ENCODE results near the gene COLQ.

COLQ gene

DNA sequence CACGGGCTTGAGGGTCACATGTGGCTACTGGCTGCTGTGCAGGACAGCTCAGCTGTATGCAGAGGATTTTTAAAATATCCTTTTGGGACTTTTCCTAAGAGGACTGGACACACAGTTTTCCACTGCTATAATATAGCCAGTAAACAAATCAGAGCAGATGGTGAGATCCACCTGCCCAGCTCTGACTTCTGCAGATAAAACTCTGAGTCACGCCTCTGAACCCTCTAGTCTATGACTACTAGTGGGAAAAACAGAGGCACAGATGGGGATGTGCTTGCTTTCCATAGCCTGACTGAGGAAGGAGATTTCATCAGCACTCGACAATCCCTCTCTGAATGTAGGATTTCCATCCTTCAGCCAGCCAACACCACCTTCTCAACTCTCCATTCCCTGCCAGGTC lies 45.1 kb downstream of the COLQ start:
- TF ChIP-seq, protein P1, sequence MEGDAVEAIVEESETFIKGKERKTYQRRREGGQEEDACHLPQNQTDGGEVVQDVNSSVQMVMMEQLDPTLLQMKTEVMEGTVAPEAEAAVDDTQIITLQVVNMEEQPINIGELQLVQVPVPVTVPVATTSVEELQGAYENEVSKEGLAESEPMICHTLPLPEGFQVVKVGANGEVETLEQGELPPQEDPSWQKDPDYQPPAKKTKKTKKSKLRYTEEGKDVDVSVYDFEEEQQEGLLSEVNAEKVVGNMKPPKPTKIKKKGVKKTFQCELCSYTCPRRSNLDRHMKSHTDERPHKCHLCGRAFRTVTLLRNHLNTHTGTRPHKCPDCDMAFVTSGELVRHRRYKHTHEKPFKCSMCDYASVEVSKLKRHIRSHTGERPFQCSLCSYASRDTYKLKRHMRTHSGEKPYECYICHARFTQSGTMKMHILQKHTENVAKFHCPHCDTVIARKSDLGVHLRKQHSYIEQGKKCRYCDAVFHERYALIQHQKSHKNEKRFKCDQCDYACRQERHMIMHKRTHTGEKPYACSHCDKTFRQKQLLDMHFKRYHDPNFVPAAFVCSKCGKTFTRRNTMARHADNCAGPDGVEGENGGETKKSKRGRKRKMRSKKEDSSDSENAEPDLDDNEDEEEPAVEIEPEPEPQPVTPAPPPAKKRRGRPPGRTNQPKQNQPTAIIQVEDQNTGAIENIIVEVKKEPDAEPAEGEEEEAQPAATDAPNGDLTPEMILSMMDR (IDR thresholded peaks at IDR 0.05; ENCODE audit: low read depth, low read length), result no peak
- in situ Hi-C loops (cut with HindIII; ENCODE audit: low sequenced_read_pairs), result no loop called here
- no peak overlapping the region for H3K4me3 ChIP-seq (ENCODE audit: low read depth, low read length)
- DNase-seq (ENCODE audit: low read depth, low spot score), result no peak

DNA sequence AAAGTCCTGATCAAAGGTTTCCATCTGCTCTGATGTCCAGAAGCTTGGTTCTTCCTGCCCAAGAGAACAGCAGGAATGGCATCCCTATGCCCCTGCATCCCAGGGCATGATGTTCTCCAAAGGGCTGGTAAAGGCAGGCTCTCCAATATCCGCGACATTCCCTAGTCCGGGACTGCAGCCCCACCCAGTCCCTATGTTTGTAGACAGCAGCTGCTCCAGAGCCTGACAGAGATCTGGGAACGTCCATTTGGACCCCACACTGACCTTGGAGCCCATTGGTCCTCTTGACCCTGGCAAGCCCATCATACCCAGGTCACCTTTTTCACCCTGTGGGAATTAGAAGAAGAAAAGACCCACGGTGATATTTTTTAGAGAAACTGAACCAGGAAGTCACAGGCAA lies 46.3 kb downstream of the COLQ start:
- no peak for DNase-seq (ENCODE audit: low read depth, low spot score)
- no peak overlapping the region for H3K4me3 ChIP-seq (ENCODE audit: low read depth, low read length)
- in situ Hi-C loops (cut with HindIII; ENCODE audit: low sequenced_read_pairs), result no loop called here
- TF ChIP-seq, protein P1 (IDR thresholded peaks at IDR 0.05; ENCODE audit: low read depth, low read length), result no peak

DNA sequence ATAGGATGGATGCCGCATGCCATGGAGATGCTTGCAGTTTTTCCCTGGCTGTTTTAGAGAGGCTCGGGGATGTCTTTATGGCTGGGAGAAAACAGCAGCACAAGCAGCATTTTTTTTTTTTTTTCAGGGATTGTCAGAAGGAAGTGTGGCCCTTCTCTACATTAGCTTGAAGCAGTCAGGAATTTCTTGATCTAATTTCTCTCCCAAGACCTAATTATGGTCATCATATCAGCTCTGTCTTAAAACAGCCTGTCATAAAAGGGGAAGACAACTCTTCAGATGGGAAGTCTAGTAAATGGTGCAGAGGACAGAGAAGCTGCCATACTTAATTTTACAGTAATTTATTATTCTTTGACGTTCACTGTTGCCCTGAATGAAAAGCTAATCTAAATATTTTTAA lies 49.6 kb downstream of the COLQ start:
- H3K4me3 ChIP-seq (ENCODE audit: low read depth, low read length), result no peak overlapping the region
- in situ Hi-C loops (cut with HindIII; ENCODE audit: low sequenced_read_pairs), result no loop called here
- TF ChIP-seq, protein P1 (IDR thresholded peaks at IDR 0.05; ENCODE audit: low read depth, low read length), result no peak
- DNase-seq (ENCODE audit: low read depth, low spot score), result no peak

- TF ChIP-seq, protein P1 (IDR thresholded peaks at IDR 0.05; ENCODE audit: low read depth, low read length), result no peak
- DNase-seq (ENCODE audit: low read depth, low spot score), result no peak
- H3K4me3 ChIP-seq (ENCODE audit: low read depth, low read length), result no peak overlapping the region
- in situ Hi-C loops (cut with HindIII; ENCODE audit: low sequenced_read_pairs), result no loop called here
Measured at GRCh38 chr3:15470849-15471248, 50.7 kb downstream of the COLQ start.

DNA sequence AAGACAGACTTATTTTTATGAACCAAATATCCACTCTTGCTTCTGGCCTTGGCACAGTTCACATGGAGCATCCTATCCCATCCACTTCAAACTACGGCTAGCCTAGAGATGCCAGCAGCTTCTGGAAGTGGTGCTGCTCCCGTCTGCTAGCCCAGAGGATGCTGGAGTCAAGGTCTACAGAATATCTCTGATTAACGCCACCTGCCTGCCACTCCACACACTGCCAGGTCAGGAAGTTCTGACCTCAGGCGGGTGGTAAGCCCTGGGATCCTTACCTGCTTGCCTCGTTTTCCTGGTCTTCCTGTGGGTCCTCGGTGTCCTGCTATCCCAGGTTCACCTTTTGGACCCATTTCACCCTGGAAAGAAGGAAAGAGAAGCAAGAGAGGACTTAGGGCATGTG lies 51.2 kb downstream of the COLQ start:
- no peak for DNase-seq (ENCODE audit: low read depth, low spot score)
- no peak overlapping the region for H3K4me3 ChIP-seq (ENCODE audit: low read depth, low read length)
- TF ChIP-seq, protein P1 (IDR thresholded peaks at IDR 0.05; ENCODE audit: low read depth, low read length), result no peak
- in situ Hi-C loops (cut with HindIII; ENCODE audit: low sequenced_read_pairs), result no loop called here

DNA sequence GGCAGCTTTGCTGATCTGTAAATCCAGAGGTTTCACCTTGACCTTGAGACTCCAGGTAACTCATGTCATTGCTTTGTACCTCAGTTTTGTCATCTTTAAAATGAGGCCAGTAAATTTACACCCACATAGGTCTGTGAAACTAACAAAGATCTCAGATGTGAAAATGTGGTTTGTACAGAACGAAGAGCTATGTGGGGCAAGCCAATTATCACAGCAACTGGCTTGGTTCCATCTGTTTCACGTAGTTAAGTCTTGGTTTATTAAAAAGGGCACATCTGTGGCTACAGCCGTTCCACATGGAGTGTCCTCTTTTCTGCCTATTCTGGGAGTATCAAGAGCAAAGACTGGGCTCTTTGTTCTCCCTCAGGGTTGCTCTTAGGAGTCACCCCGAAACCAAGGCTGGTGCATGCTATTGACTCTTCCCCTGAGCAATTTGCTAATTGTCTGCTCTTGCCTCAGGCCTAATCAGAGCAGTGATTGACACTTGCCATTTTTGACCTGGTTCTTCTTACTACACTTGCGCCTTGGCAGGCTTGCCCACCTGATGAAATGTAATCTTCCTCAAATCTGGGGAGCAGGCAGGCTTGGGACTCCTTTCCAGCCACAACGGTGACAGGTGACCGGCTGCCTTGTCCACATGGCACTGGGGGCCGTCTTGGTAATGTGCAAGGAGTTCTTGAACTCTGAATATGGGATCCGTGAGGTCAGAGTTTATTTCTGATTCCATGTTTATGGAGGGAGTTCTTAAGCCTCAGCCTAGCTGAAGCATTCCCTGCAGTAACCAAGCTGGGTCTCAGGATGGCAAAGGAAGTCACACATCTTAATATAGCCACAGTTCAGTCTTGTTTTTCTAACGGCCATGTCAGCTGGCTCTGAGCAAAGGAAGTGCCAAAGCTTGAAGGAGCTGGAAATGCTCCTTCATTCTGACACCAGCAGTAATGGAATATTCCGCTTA lies 54.0 kb downstream of the COLQ start:
- in situ Hi-C loops (cut with HindIII; ENCODE audit: low sequenced_read_pairs), result no loop called here
- TF ChIP-seq, protein P1 (IDR thresholded peaks at IDR 0.05; ENCODE audit: low read depth, low read length), result no peak
- DNase-seq (ENCODE audit: low read depth, low spot score), result no peak
- H3K4me3 ChIP-seq (ENCODE audit: low read depth, low read length), result no peak overlapping the region
